Measurements from ENCODE around the gene ZSCAN1. TPM values are rescaled to one million over a fixed set of nuclear protein-coding genes. Genes with fewer than 3 reads are reported as not detected.

Gene ZSCAN1
- total RNA-seq, 1 donor from 2014 or later, result 7.7 TPM

DNA sequence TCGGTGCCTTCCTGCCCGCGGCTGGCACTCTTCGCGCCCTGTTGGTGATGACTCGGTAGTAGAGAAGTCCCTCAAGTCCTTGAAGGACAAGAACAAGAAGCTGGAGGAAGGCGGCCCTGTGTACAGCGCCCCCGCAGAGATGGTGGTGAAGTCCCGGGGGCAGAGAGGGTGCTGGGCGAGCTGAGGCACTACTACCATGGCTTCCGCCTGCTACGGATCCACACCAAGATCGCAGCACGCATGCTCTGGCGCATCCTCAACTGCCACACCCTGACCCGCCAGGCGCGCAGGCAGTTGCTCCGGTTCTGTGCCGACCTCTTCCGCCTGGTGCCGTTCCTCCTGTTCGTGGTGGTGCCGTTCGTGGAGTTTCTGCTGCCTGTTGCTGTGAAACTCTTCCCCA lies 11.1 kb downstream of the ZSCAN1 start:
- DNase-seq, result no peak
- H3K9me3 Mint-ChIP-seq (ENCODE audit: unreplicated experiment), result peaks cover 28% of the 10 kb centered on the region
- H3K36me3 Mint-ChIP-seq (ENCODE audit: unreplicated experiment), result peaks cover 21% of the 10 kb centered on the region
- H3K27ac Mint-ChIP-seq (ENCODE audit: unreplicated experiment), result no peak overlapping the region
- TF ChIP-seq, protein P1, sequence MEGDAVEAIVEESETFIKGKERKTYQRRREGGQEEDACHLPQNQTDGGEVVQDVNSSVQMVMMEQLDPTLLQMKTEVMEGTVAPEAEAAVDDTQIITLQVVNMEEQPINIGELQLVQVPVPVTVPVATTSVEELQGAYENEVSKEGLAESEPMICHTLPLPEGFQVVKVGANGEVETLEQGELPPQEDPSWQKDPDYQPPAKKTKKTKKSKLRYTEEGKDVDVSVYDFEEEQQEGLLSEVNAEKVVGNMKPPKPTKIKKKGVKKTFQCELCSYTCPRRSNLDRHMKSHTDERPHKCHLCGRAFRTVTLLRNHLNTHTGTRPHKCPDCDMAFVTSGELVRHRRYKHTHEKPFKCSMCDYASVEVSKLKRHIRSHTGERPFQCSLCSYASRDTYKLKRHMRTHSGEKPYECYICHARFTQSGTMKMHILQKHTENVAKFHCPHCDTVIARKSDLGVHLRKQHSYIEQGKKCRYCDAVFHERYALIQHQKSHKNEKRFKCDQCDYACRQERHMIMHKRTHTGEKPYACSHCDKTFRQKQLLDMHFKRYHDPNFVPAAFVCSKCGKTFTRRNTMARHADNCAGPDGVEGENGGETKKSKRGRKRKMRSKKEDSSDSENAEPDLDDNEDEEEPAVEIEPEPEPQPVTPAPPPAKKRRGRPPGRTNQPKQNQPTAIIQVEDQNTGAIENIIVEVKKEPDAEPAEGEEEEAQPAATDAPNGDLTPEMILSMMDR (IDR thresholded peaks at IDR 0.05; ENCODE audit: partially characterized antibody, unreplicated experiment), result no peak
- H3K4me1 Mint-ChIP-seq (ENCODE audit: low read depth, unreplicated experiment), result no peaks in the 10 kb centered on the region
- H3K4me3 Mint-ChIP-seq (ENCODE audit: unreplicated experiment), result no peak overlapping the region
- peaks cover 11% of the 10 kb centered on the region for H3K27me3 Mint-ChIP-seq (ENCODE audit: unreplicated experiment)

DNA sequence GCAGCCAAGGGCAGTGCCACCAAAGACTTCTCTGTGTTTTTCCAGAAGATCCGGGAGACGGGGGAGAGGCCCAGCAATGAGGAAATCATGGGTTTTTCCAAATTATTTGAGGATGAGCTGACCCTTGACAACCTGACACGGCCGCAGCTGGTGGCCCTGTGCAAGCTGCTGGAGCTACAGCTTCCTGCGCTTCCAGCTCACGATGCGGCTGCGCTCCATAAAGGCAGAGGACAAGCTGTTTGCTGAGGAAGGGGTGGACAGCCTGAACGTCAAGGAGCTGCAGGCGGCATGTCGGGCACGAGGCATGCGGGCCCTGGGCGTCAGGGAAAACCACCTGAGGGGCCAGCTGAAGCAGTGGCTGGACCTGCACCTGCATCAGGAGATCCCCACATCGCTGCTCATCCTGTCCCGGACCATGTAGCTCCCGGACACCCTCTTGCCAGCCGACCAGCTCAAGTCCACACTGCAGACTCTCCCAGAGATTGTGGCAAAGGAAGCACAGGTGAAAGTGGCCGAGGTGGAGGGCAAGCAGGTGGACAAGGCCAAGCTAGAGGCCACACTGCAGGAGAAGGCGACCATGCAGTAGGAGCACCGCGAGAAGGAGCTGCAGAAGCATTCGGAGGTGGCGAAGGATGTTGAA lies 11.7 kb downstream of the ZSCAN1 start:
- no peaks in the 10 kb centered on the region for H3K4me1 Mint-ChIP-seq (ENCODE audit: low read depth, unreplicated experiment)
- H3K27me3 Mint-ChIP-seq (ENCODE audit: unreplicated experiment), result peaks cover 11% of the 10 kb centered on the region
- peaks cover 23% of the 10 kb centered on the region for H3K36me3 Mint-ChIP-seq (ENCODE audit: unreplicated experiment)
- TF ChIP-seq, protein P1 (IDR thresholded peaks at IDR 0.05; ENCODE audit: partially characterized antibody, unreplicated experiment), result no peak
- peaks cover 28% of the 10 kb centered on the region for H3K9me3 Mint-ChIP-seq (ENCODE audit: unreplicated experiment)
- DNase-seq, result no peak
- H3K4me3 Mint-ChIP-seq (ENCODE audit: unreplicated experiment), result no peak overlapping the region
- no peak overlapping the region for H3K27ac Mint-ChIP-seq (ENCODE audit: unreplicated experiment)

DNA sequence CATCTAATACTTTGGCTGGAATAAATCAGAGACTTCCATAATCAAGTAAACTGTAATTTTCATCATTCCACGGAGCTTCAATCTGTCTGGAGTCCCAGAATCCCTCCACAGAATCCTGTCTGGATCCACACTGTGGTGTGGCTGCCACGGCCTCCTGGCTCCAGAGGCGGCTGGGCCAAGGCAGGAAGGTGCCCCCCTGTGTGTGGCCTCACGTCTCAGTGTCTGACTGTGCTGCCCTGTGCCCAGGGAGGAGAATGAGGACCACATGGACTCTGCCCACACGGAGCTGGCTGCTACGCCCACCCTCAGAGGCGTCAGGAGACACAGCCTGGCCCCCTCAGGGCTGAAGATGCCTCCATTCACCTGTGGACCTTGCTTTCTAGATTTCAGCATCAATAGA lies 13.0 kb downstream of the ZSCAN1 start:
- peaks cover 8% of the 10 kb centered on the region for H3K27me3 Mint-ChIP-seq (ENCODE audit: unreplicated experiment)
- H3K27ac Mint-ChIP-seq (ENCODE audit: unreplicated experiment), result no peak overlapping the region
- H3K9me3 Mint-ChIP-seq (ENCODE audit: unreplicated experiment), result peaks cover 36% of the 10 kb centered on the region
- TF ChIP-seq, protein P1 (IDR thresholded peaks at IDR 0.05; ENCODE audit: partially characterized antibody, unreplicated experiment), result no peak
- no peak for DNase-seq
- no peak overlapping the region for H3K4me3 Mint-ChIP-seq (ENCODE audit: unreplicated experiment)
- H3K4me1 Mint-ChIP-seq (ENCODE audit: low read depth, unreplicated experiment), result no peaks in the 10 kb centered on the region
- H3K36me3 Mint-ChIP-seq (ENCODE audit: unreplicated experiment), result peaks cover 24% of the 10 kb centered on the region

DNA sequence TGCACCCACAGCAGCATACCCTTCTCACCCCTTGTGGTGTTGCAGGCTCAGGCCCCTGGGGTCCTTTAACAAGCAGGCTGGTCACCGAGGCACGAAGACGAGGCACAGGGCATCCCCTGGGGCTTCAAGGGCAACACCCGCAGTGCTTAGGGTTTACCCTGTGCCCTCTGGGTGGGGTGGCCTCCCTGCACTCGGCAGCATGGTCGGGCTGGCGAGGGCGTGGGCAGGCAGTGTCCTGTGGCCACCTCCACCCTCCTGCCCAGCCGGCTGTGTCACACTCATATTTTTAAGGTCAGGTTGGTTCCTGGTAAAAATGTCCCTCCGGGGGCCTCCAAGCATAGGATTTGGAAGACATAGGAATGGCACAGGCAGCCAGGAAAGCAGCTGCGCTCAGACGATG lies 13.8 kb downstream of the ZSCAN1 start:
- H3K9me3 Mint-ChIP-seq (ENCODE audit: unreplicated experiment), result peaks cover 37% of the 10 kb centered on the region
- TF ChIP-seq, protein P1 (IDR thresholded peaks at IDR 0.05; ENCODE audit: partially characterized antibody, unreplicated experiment), result no peak
- peaks cover 8% of the 10 kb centered on the region for H3K27me3 Mint-ChIP-seq (ENCODE audit: unreplicated experiment)
- no peak overlapping the region for H3K4me3 Mint-ChIP-seq (ENCODE audit: unreplicated experiment)
- H3K4me1 Mint-ChIP-seq (ENCODE audit: low read depth, unreplicated experiment), result no peaks in the 10 kb centered on the region
- peaks cover 24% of the 10 kb centered on the region for H3K36me3 Mint-ChIP-seq (ENCODE audit: unreplicated experiment)
- no peak for DNase-seq
- no peak overlapping the region for H3K27ac Mint-ChIP-seq (ENCODE audit: unreplicated experiment)

DNA sequence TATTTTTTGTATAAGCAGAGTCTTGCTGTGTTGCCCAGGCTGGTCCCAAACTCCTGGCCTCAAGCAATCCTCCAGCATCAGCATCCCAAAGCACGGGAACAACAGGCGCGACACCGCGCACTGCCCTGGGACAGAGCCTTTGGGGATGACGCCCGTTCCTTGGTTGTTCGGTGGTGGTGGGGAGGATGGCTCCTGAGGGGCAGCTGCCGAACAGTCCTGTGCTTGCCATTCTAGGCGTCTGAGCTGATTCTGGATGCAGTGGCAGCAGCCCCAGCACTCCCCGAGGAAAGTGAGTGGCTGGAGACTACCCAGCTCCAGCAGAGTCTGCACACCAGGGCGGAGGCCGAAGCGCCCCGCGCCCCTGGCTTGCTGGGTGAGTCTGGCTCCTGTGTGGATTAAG lies 18.4 kb downstream of the ZSCAN1 start:
- peaks cover 33% of the 10 kb centered on the region for H3K36me3 Mint-ChIP-seq (ENCODE audit: unreplicated experiment)
- peaks cover 9% of the 10 kb centered on the region for H3K27me3 Mint-ChIP-seq (ENCODE audit: unreplicated experiment)
- no peaks in the 10 kb centered on the region for H3K4me1 Mint-ChIP-seq (ENCODE audit: low read depth, unreplicated experiment)
- no peak overlapping the region for H3K4me3 Mint-ChIP-seq (ENCODE audit: unreplicated experiment)
- no peak overlapping the region for H3K27ac Mint-ChIP-seq (ENCODE audit: unreplicated experiment)
- TF ChIP-seq, protein P1 (IDR thresholded peaks at IDR 0.05; ENCODE audit: partially characterized antibody, unreplicated experiment), result no peak
- H3K9me3 Mint-ChIP-seq (ENCODE audit: unreplicated experiment), result peaks cover 37% of the 10 kb centered on the region
- DNase-seq, result no peak
